Epithelial cell of esophagus (primary cell): Measurements from ENCODE around the gene CCDC192.

Experiments
- DNase-seq: peaks from one replicate; pipeline ENCODE4 v3.0.0; 2010; ENCODE audit warnings: low read depth
- H3K4me3 ChIP-seq: 2 replicates; pipeline ENCODE4 v1.5.1; 2011; ENCODE audit warnings: mild to moderate bottlenecking, low read length, control low read depth
- TF ChIP-seq, protein P1 (sequence below): IDR thresholded peaks from 2 replicates; pipeline ENCODE4 v1.5.1; 2011; ENCODE audit warnings: low read depth, mild to moderate bottlenecking, low read length, control low read depth, inconsistent platforms; ENCODE audit not compliant: insufficient read depth; ENCODE audit errors: missing control alignments

The CCDC192 gene

DNA sequence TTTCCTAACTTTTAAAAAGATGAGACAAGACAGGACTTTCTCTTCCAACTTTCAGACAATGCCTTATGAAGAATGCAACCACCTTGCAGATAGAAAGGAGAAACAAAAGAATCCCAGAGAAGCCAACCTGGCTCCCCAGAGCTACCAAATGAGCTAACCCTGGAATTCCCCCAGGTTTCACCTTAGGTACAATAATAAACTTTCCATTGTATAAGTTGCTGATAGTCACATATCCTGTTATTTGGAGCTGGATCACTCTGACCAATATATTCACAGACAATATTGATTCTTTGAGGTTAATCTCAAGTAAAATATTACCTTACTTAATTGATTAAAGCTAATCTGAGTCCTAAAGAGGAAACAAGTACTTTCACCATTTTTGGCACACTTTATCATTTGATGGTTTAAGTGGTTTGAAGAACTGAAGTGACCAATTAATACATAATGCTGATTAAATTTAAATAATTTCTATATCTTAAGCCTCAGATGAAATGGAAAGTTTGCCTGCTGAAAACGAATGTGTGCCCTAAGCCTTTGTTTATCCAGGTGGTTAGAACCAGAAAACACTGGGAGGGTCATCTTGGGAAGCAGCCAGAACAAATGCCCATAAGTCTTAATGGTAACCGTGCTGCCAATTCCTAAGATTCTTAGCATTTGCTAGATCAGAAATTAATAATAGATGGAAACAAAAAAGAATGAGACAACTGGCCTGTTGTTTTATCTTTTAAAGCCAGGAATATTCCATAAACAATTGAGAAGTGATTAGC lies 220.8 kb downstream of the CCDC192 start:
- DNase-seq, result peak; percentile 56
- TF ChIP-seq, protein P1, sequence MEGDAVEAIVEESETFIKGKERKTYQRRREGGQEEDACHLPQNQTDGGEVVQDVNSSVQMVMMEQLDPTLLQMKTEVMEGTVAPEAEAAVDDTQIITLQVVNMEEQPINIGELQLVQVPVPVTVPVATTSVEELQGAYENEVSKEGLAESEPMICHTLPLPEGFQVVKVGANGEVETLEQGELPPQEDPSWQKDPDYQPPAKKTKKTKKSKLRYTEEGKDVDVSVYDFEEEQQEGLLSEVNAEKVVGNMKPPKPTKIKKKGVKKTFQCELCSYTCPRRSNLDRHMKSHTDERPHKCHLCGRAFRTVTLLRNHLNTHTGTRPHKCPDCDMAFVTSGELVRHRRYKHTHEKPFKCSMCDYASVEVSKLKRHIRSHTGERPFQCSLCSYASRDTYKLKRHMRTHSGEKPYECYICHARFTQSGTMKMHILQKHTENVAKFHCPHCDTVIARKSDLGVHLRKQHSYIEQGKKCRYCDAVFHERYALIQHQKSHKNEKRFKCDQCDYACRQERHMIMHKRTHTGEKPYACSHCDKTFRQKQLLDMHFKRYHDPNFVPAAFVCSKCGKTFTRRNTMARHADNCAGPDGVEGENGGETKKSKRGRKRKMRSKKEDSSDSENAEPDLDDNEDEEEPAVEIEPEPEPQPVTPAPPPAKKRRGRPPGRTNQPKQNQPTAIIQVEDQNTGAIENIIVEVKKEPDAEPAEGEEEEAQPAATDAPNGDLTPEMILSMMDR, result no peak
- no peak overlapping the region for H3K4me3 ChIP-seq

DNA sequence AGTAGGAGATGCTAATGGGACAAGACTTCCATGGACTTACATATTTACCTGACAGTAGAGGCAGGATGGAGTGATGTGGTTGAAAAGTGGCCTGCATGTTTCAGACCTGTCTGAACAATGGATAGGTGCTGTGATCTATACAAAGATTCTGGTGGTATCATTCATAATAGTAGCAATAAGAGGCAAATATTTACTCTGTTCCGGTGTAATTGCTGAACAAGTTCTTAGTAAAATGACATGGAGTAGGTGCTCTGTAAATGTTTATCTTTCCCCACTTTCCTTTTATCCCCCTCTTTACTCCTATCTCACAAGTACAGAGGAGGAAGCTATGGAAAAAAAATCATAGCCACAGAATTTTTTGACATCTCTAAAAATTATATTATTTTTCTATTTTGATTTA lies 221.4 kb downstream of the CCDC192 start:
- H3K4me3 ChIP-seq, result no peak overlapping the region
- no peak for DNase-seq
- TF ChIP-seq, protein P1, result no peak

DNA sequence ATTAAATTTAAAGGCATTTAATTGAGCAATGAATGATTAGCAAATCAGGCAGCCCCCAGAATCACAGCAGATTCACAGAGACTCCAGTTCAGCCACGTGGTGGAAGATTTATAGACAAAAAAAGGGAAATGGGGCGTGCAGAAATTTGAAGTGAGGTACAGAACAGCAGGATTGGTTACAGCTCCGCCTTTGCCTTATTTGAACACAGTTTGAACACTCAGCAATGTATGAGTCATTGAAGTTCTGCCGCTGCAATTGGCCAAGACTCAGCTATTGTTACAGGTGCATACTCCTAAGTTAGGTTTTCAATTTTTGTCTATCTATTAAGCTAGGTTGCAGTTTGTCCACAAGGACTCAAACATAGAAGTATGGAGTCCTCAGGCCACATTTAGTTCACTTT lies 222.7 kb downstream of the CCDC192 start:
- TF ChIP-seq, protein P1, result no peak
- H3K4me3 ChIP-seq, result no peak overlapping the region
- peak; percentile 78 for DNase-seq

DNA sequence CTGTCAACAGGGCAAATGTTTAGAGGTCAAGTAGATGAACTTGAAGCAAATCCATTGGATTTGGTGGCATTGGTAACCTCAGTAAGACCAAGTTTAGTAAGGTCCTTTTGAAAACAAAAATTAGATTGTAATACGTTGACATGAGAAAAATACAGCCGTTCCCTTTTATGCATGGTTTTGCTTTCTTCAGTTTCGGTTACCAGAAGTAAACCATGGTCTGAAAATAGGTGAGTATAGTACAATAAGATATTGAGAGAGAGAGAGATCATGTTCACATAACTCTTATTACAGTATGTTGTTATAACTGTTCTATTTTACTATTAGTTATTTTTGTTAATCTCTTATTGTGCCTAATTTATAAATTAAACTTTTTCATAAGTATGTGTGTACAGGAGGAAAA lies 223.8 kb downstream of the CCDC192 start:
- TF ChIP-seq, protein P1, result no peak
- DNase-seq, result no peak
- no peak overlapping the region for H3K4me3 ChIP-seq

DNA sequence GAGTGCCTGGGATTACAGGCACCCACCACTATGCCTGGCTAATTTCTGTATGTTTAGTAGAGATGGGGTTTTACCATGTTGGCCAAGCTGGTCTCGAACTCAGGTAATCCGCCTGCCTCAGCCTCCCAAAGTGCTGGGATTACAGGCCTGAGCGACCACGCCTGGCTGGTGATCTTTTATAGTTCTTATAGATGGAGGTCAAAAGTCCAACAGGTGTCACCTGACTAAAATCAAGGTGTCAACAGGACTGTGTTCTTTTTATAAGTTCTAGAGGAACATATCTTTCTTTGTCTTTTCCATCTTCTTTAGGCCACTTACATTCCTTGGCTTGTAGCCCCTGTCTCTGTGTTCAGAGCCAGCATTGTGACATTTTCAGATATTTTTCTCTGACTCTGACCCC lies 224.9 kb downstream of the CCDC192 start:
- no peak overlapping the region for H3K4me3 ChIP-seq
- no peak for DNase-seq
- TF ChIP-seq, protein P1, result no peak

DNA sequence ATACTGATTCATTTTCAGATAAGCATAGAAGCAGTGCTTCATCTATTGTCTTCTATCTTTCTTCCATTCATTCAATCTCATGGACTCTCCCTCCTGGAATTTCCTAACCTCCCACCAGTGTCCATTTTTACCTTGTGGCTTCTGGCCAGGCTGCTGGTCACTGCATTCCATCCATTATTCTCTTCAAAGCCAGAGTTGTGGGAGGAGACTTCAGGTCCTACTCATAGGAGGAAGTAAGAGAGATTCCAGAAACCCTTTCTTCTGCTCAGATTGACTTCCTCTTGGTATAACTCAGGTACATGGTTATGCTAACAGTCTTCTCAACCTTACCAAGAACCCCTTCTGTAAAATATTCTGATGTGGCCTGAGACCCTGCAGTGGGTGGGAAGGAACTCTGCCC lies 227.1 kb downstream of the CCDC192 start:
- TF ChIP-seq, protein P1, result no peak
- DNase-seq, result peak; percentile 54
- H3K4me3 ChIP-seq, result no peak overlapping the region

DNA sequence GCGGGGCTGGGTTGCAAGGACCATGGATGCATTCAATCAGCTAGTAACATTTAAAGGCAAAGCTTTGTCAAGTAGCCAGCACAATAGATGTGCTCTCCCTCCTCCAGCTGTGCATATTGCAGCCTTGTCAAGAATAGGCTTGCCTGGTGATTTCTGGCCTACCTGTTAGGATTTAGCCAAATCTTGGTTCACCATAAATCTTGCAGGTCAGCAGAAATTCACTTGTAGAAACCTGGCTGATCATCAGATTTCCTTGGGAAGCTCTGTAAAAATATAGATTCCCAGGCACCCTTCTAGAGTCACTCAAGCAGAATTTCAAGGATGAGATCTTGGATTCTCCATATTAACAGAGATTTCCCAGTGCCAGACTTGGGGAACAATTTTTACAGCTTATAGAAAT lies 228.2 kb downstream of the CCDC192 start:
- TF ChIP-seq, protein P1, result no peak
- DNase-seq, result no peak
- no peak overlapping the region for H3K4me3 ChIP-seq
